Astrocyte of the cerebellum (primary cell): ENCODE data around the gene SPATA31C1.

Experiments
- DNase-seq: peaks from one replicate; pipeline ENCODE4 v3.0.0-alpha.2; 2011; ENCODE audit warnings: low read depth
- H3K4me3 ChIP-seq: 2 replicates; pipeline ENCODE4 v1.5.1; 2011; ENCODE audit warnings: mild to moderate bottlenecking, low read depth, low read length, moderate library complexity
- CTCF ChIP-seq: IDR thresholded peaks from 2 replicates; pipeline ENCODE4 v1.5.1; 2012; ENCODE audit warnings: low read length, low read depth, moderate library complexity, mild to moderate bottlenecking; ENCODE audit errors: missing control alignments
- in situ Hi-C: cut with HindIII; loops from 2 replicates; pipeline ENCODE4 v1.10.0; 2017; ENCODE audit warnings: low sequenced_read_pairs

The SPATA31C1 gene

GRCh38 chr9:87973122-87973521 is 55.4 kb downstream of the SPATA31C1 start:
- no peak for TF ChIP-seq CTCF
- DNase-seq = no peak
- no peak overlapping the region for H3K4me3 ChIP-seq
- in situ Hi-C loops = no loop called here
